ENCODE results near the gene FAM219B. TPM values are rescaled to one million over a fixed set of nuclear protein-coding genes. Genes with fewer than 3 reads are reported as not detected.

The FAM219B gene
- total RNA-seq, 1 donor from 2014 or later, result 72.6 TPM

- no peaks in the 10 kb centered on the region for H3K27me3 Mint-ChIP-seq (ENCODE audit: insufficient read depth)
- peaks cover 29% of the 10 kb centered on the region for H3K36me3 Mint-ChIP-seq (ENCODE audit: low read depth)
- H3K27ac Mint-ChIP-seq, result peak overlapping the region; percentile 79
- H3K4me3 Mint-ChIP-seq, result peak overlapping the region; percentile 72
- intact Hi-C loops (cut with micrococcal nuclease), result no loop called here
- DNase-seq (ENCODE audit: low spot score), result no peak
- H3K4me1 Mint-ChIP-seq (ENCODE audit: low read depth), result peaks cover 72% of the 10 kb centered on the region
- H3K9me3 Mint-ChIP-seq, result no peaks in the 10 kb centered on the region
Measured at GRCh38 chr15:74867466-74868038, 39.1 kb downstream of the FAM219B start.

GRCh38 chr15:74866090-74866489, 40.6 kb downstream of the FAM219B start:
- Mint-ChIP-seq H3K27ac (peak overlapping the region; percentile 13), H3K4me3 (no peak overlapping the region), H3K36me3 (ENCODE audit: low read depth) (peaks cover 27% of the 10 kb centered on the region)

GRCh38 chr15:74865316-74865715, 41.3 kb downstream of the FAM219B start:
- no peak overlapping the region for H3K4me3 Mint-ChIP-seq
- H3K4me1 Mint-ChIP-seq (ENCODE audit: low read depth), result peaks cover 60% of the 10 kb centered on the region
- H3K9me3 Mint-ChIP-seq, result no peaks in the 10 kb centered on the region
- no peaks in the 10 kb centered on the region for H3K27me3 Mint-ChIP-seq (ENCODE audit: insufficient read depth)
- intact Hi-C loops (cut with micrococcal nuclease), result no loop called here
- DNase-seq (ENCODE audit: low spot score), result no peak
- H3K36me3 Mint-ChIP-seq (ENCODE audit: low read depth), result peaks cover 27% of the 10 kb centered on the region
- H3K27ac Mint-ChIP-seq, result peak overlapping the region; percentile 64

More at GRCh38 chr15:74866090-74866489, 40.6 kb downstream of the FAM219B start:
- H3K27me3 Mint-ChIP-seq (ENCODE audit: insufficient read depth), result no peaks in the 10 kb centered on the region
- no peak for DNase-seq (ENCODE audit: low spot score)
- H3K4me1 Mint-ChIP-seq (ENCODE audit: low read depth), result peaks cover 67% of the 10 kb centered on the region
- H3K9me3 Mint-ChIP-seq, result no peaks in the 10 kb centered on the region
- intact Hi-C loops (cut with micrococcal nuclease), result no loop called here

- Mint-ChIP-seq H3K27me3 (ENCODE audit: insufficient read depth) (no peaks in the 10 kb centered on the region), H3K9me3 (no peaks in the 10 kb centered on the region), H3K27ac (peak overlapping the region; percentile 4), H3K4me3 (no peak overlapping the region), H3K4me1 (ENCODE audit: low read depth) (peaks cover 50% of the 10 kb centered on the region), H3K36me3 (ENCODE audit: low read depth) (peaks cover 24% of the 10 kb centered on the region)
- DNase-seq (ENCODE audit: low spot score), result no peak
- intact Hi-C loops (cut with micrococcal nuclease), result no loop called here
Measured at GRCh38 chr15:74864296-74864695, 42.4 kb downstream of the FAM219B start.

- DNase-seq (ENCODE audit: low spot score), result no peak
- Mint-ChIP-seq H3K4me1 (ENCODE audit: low read depth) (peaks cover 53% of the 10 kb centered on the region), H3K9me3 (no peaks in the 10 kb centered on the region), H3K36me3 (ENCODE audit: low read depth) (peaks cover 24% of the 10 kb centered on the region), H3K4me3 (peak overlapping the region; percentile 1), H3K27me3 (ENCODE audit: insufficient read depth) (no peaks in the 10 kb centered on the region), H3K27ac (peak overlapping the region; percentile 64)
- intact Hi-C loops (cut with micrococcal nuclease), result no loop called here
Measured at GRCh38 chr15:74863239-74864056, 43.2 kb downstream of the FAM219B start.

GRCh38 chr15:74858369-74858740, 48.3 kb downstream of the FAM219B start:
- H3K36me3 Mint-ChIP-seq (ENCODE audit: low read depth), result peaks cover 8% of the 10 kb centered on the region
- no peak overlapping the region for H3K4me3 Mint-ChIP-seq
- H3K4me1 Mint-ChIP-seq (ENCODE audit: low read depth), result peaks cover 32% of the 10 kb centered on the region
- no peaks in the 10 kb centered on the region for H3K27me3 Mint-ChIP-seq (ENCODE audit: insufficient read depth)
- DNase-seq (ENCODE audit: low spot score), result no peak
- H3K9me3 Mint-ChIP-seq, result no peaks in the 10 kb centered on the region
- H3K27ac Mint-ChIP-seq, result peak overlapping the region; percentile 82
- intact Hi-C loops (cut with micrococcal nuclease), result no loop called here

- intact Hi-C loops (cut with micrococcal nuclease), result no loop called here
- peaks cover 11% of the 10 kb centered on the region for H3K36me3 Mint-ChIP-seq (ENCODE audit: low read depth)
- no peak for DNase-seq (ENCODE audit: low spot score)
- H3K4me1 Mint-ChIP-seq (ENCODE audit: low read depth), result peaks cover 34% of the 10 kb centered on the region
- no peaks in the 10 kb centered on the region for H3K27me3 Mint-ChIP-seq (ENCODE audit: insufficient read depth)
- no peaks in the 10 kb centered on the region for H3K9me3 Mint-ChIP-seq
- H3K27ac Mint-ChIP-seq, result peak overlapping the region; percentile 82
- no peak overlapping the region for H3K4me3 Mint-ChIP-seq
Measured at GRCh38 chr15:74857671-74858368, 48.8 kb downstream of the FAM219B start.

- H3K27ac Mint-ChIP-seq, result peak overlapping the region; percentile 81
- H3K36me3 Mint-ChIP-seq (ENCODE audit: low read depth), result peaks cover 14% of the 10 kb centered on the region
- H3K4me1 Mint-ChIP-seq (ENCODE audit: low read depth), result peaks cover 34% of the 10 kb centered on the region
- H3K27me3 Mint-ChIP-seq (ENCODE audit: insufficient read depth), result no peaks in the 10 kb centered on the region
- intact Hi-C loops (cut with micrococcal nuclease), result no loop called here
- no peaks in the 10 kb centered on the region for H3K9me3 Mint-ChIP-seq
- H3K4me3 Mint-ChIP-seq, result no peak overlapping the region
- no peak for DNase-seq (ENCODE audit: low spot score)
Measured at GRCh38 chr15:74857082-74857655, 49.5 kb downstream of the FAM219B start.

- intact Hi-C loops (cut with micrococcal nuclease), result no loop called here
- no peak for DNase-seq (ENCODE audit: low spot score)
- Mint-ChIP-seq H3K4me3 (no peak overlapping the region), H3K27me3 (ENCODE audit: insufficient read depth) (no peaks in the 10 kb centered on the region), H3K36me3 (ENCODE audit: low read depth) (peaks cover 14% of the 10 kb centered on the region), H3K4me1 (ENCODE audit: low read depth) (peaks cover 34% of the 10 kb centered on the region), H3K27ac (peak overlapping the region; percentile 40), H3K9me3 (no peaks in the 10 kb centered on the region)
Measured at GRCh38 chr15:74856537-74856936, 50.1 kb downstream of the FAM219B start.

GRCh38 chr15:74855857-74856256, 50.8 kb downstream of the FAM219B start:
- Mint-ChIP-seq H3K4me1 (ENCODE audit: low read depth) (peaks cover 34% of the 10 kb centered on the region), H3K4me3 (no peak overlapping the region)
- intact Hi-C loops (cut with micrococcal nuclease), result no loop called here

GRCh38 chr15:74854453-74855022, 52.1 kb downstream of the FAM219B start:
- Mint-ChIP-seq H3K4me1 (ENCODE audit: low read depth) (peaks cover 34% of the 10 kb centered on the region), H3K27me3 (ENCODE audit: insufficient read depth) (no peaks in the 10 kb centered on the region), H3K27ac (no peak overlapping the region), H3K36me3 (ENCODE audit: low read depth) (peaks cover 21% of the 10 kb centered on the region), H3K4me3 (no peak overlapping the region), H3K9me3 (no peaks in the 10 kb centered on the region)
- intact Hi-C loops (cut with micrococcal nuclease), result no loop called here
- DNase-seq (ENCODE audit: low spot score), result no peak

More at GRCh38 chr15:74855857-74856256, 50.8 kb downstream of the FAM219B start:
- peak overlapping the region; percentile 29 for H3K27ac Mint-ChIP-seq
- H3K36me3 Mint-ChIP-seq (ENCODE audit: low read depth), result peaks cover 17% of the 10 kb centered on the region
- DNase-seq (ENCODE audit: low spot score), result no peak
- no peaks in the 10 kb centered on the region for H3K9me3 Mint-ChIP-seq
- no peaks in the 10 kb centered on the region for H3K27me3 Mint-ChIP-seq (ENCODE audit: insufficient read depth)

GRCh38 chr15:74851960-74852359, 54.7 kb downstream of the FAM219B start:
- Mint-ChIP-seq H3K27ac (no peak overlapping the region), H3K27me3 (ENCODE audit: insufficient read depth) (no peaks in the 10 kb centered on the region), H3K9me3 (no peaks in the 10 kb centered on the region), H3K36me3 (ENCODE audit: low read depth) (peaks cover 32% of the 10 kb centered on the region), H3K4me1 (ENCODE audit: low read depth) (peaks cover 18% of the 10 kb centered on the region), H3K4me3 (no peak overlapping the region)
- intact Hi-C loops (cut with micrococcal nuclease), result no loop called here
- DNase-seq (ENCODE audit: low spot score), result no peak

All from activated T-helper 1 cell treated with anti-CD3 and anti-CD28 coated beads, Interleukin-12 subunit alpha, Interleukin-12 subunit beta, Interleukin-2, Interleukin-4 antibody, amounts not matched to agents 30 ng/mL and 10 ng/mL and 1 ng/mL, durations not matched to agents 14 hours and 24 hours and 36 hours (primary cell).